ENCODE results near the gene FAM83F.
A peak's percentile ranks its signal among the peaks of the same experiment; 100 is the strongest.
"Not testable (repeated sequence)": the region's sequence is repeated elsewhere in the genome, so short reads cannot be mapped to it uniquely, and the experiment has no call there.

Gene FAM83F

GRCh38 chr22:40014667-40015248, 20.0 kb downstream of the FAM83F start:
- DNase-seq (ENCODE audit: low read depth in 2 of 2), result no peak

GRCh38 chr22:40015358-40015976, 20.7 kb downstream of the FAM83F start:
- no peak for DNase-seq (ENCODE audit: low read depth in 2 of 2)

- no peak for DNase-seq (ENCODE audit: low read depth in 2 of 2)
Observed at GRCh38 chr22:40018051-40018450, 23.3 kb downstream of the FAM83F start.

- no peak for DNase-seq (ENCODE audit: low read depth in 2 of 2)
Observed at GRCh38 chr22:40019100-40019499, 24.3 kb downstream of the FAM83F start.

GRCh38 chr22:40020956-40021355, 26.2 kb downstream of the FAM83F start:
- DNase-seq (ENCODE audit: low read depth in 2 of 2), result no peak

- DNase-seq (ENCODE audit: low read depth in 2 of 2), result no peak
Observed at GRCh38 chr22:40021401-40022000, 26.7 kb downstream of the FAM83F start.

GRCh38 chr22:40022536-40023240, 27.9 kb downstream of the FAM83F start:
- no peak for DNase-seq (ENCODE audit: low read depth in 2 of 2)

GRCh38 chr22:40023341-40023841, 28.6 kb downstream of the FAM83F start:
- DNase-seq (ENCODE audit: low read depth in 2 of 2), result no peak

GRCh38 chr22:40024201-40025061, 29.7 kb downstream of the FAM83F start:
- DNase-seq (ENCODE audit: low read depth in 2 of 2), result peak; percentile 27 to 32

GRCh38 chr22:40025062-40025379, 30.3 kb downstream of the FAM83F start:
- not testable (repeated sequence) for DNase-seq (ENCODE audit: low read depth in 2 of 2)

GRCh38 chr22:40025856-40026255, 31.1 kb downstream of the FAM83F start:
- no peak for DNase-seq (ENCODE audit: low read depth in 2 of 2)

GRCh38 chr22:40026641-40027040, 31.9 kb downstream of the FAM83F start:
- DNase-seq (ENCODE audit: low read depth in 2 of 2), result no peak

GRCh38 chr22:40027191-40028097, 32.7 kb downstream of the FAM83F start:
- DNase-seq (ENCODE audit: low read depth in 2 of 2), result no peak

- DNase-seq (ENCODE audit: low read depth in 2 of 2), result no peak
Observed at GRCh38 chr22:40028098-40028425, 33.3 kb downstream of the FAM83F start.

- no peak for DNase-seq (ENCODE audit: low read depth in 2 of 2)
Observed at GRCh38 chr22:40029189-40029890, 34.6 kb downstream of the FAM83F start.

- DNase-seq (ENCODE audit: low read depth in 2 of 2), result no peak
Observed at GRCh38 chr22:40030026-40030757, 35.4 kb downstream of the FAM83F start.

GRCh38 chr22:40030758-40031095, 36.0 kb downstream of the FAM83F start:
- no peak for DNase-seq (ENCODE audit: low read depth in 2 of 2)

- no peak for DNase-seq (ENCODE audit: low read depth in 2 of 2)
Observed at GRCh38 chr22:40031766-40032470, 37.2 kb downstream of the FAM83F start.

All from stimulated activated CD8-positive, alpha-beta memory T cell treated with anti-CD3 and anti-CD28 coated beads, Interleukin-15, amount 100 ng/mL, for 48 hours (primary cell).